HCT116 (cell line): ENCODE measurements around the gene CMIP. TPM values are rescaled to one million over a fixed set of nuclear protein-coding genes. Genes with fewer than 3 reads are reported as not detected.

ENCODE experiments used
- ATAC-seq: fragments of 200-7000 bp; cut with Tn5 transposase; 2 replicates; pipeline ENCODE4 v1.9.1; 2020; ENCODE audit warnings: mild to moderate bottlenecking, moderate library complexity
- BruUV-seq: library from RNA; stranded (reverse); fragments of 400-500 nt; replicated peaks from 2 replicates; lab custom pipeline; 2021; lab: Mats Ljungman, UMichigan
- CTCF ChIA-PET: fragments of 300-600 bp; sonication (Branson Sonifier 250); formaldehyde crosslinking; loops from one replicate; lab custom pipeline; 2021; ENCODE audit warnings: antibody characterized with exemption; lab: Charles Lee
- POLR2A ChIA-PET: fragments of 300-600, 350-600 bp; sonication (Branson Sonifier 250); formaldehyde crosslinking; loops from one replicate; lab custom pipeline; 2021; ENCODE audit warnings: antibody characterized with exemption; lab: Charles Lee
- RAD21 ChIA-PET, 2 experiments: fragments of 300-600 bp; sonication (Branson Sonifier 250); formaldehyde crosslinking; loops; one replicate each; lab custom pipeline; 2023; ENCODE audit warnings: low total read pairs in 2 of 2; ENCODE audit not compliant: uncharacterized antibody in 2 of 2, unreplicated experiment in 2 of 2, low non-redundant PET in 1 of 2; lab: Charles Lee
- DNase-seq: peaks from one replicate; pipeline ENCODE4 v3.0.0-alpha.2; 2010; ENCODE audit warnings: low read depth, low spot score
- H2AFZ ChIP-seq: fragments of 200-600 bp; shearing (Covaris generic), sonication (generic); 2 replicates; pipeline ENCODE4 v1.6.1; 2017; ENCODE audit warnings: low read depth, mixed run types, mixed read lengths, antibody characterized with exemption, low read length; ENCODE audit not compliant: poor library complexity, severe bottlenecking
- H3K27ac ChIP-seq: 2 replicates; pipeline ENCODE4 v1.5.1; 2012; ENCODE audit warnings: low read depth, low read length
- H3K27me3 ChIP-seq: fragments of 200-600 bp; sonication (generic); 2 replicates; pipeline ENCODE4 v1.6.1; 2016; ENCODE audit warnings: mixed run types, low read length, mixed read lengths; ENCODE audit not compliant: insufficient read depth
- H3K36me3 ChIP-seq, 2 experiments: fragments of 200-500 bp in 1 of 2; fragments of 200-600 bp in 1 of 2; sonication (Bioruptor generic) in 1 of 2; sonication (generic) in 1 of 2; 2 replicates each; pipeline versions ENCODE4 v1.5.1 to v1.6.1; 2014 to 2016; ENCODE audit warnings: low read length in 2 of 2, inconsistent platforms in 1 of 2, mixed read lengths in 1 of 2, mixed run types in 1 of 2; ENCODE audit not compliant: insufficient read depth in 2 of 2, control insufficient read depth in 1 of 2
- H3K4me1 ChIP-seq, 2 experiments: fragments of 200-600 bp in 1 of 2; sonication (generic) in 1 of 2; 2 replicates each; pipeline versions ENCODE4 v1.5.1 to v1.6.1; 2012 to 2017; ENCODE audit warnings: low read length in 2 of 2, inconsistent platforms in 1 of 2, mild to moderate bottlenecking in 1 of 2, mixed read lengths in 1 of 2, mixed run types in 1 of 2, moderate library complexity in 1 of 2; ENCODE audit not compliant: insufficient read depth in 2 of 2, control insufficient read depth in 1 of 2
- H3K4me2 ChIP-seq: fragments of 200-600 bp; sonication (generic); 2 replicates; pipeline ENCODE4 v1.6.1; 2017; ENCODE audit warnings: mixed run types, low read length, mixed read lengths
- H3K4me3 ChIP-seq, 2 experiments: fragments of 200-600 bp in 1 of 2; sonication (generic) in 1 of 2; replicated peaks in 1 of 2; 2 replicates each; pipeline ENCODE4 v1.5.1; 2011 to 2016; ENCODE audit warnings: low read length in 2 of 2, control low read depth in 1 of 2, low read depth in 1 of 2, mild to moderate bottlenecking in 1 of 2, mixed read lengths in 1 of 2, mixed run types in 1 of 2
- H3K79me2 ChIP-seq: fragments of 200-600 bp; sonication (generic); 2 replicates; pipeline ENCODE4 v1.6.1; 2017; ENCODE audit warnings: mild to moderate bottlenecking, mixed run types, low read length, moderate library complexity, mixed read lengths; ENCODE audit not compliant: insufficient read depth
- H3K9ac ChIP-seq: fragments of 200-600 bp; sonication (generic); 2 replicates; pipeline ENCODE4 v1.6.1; 2016; ENCODE audit warnings: low read length, mixed read lengths
- H3K9me2 ChIP-seq: fragments of 200-600 bp; sonication (generic), shearing (Covaris generic); 2 replicates; pipeline ENCODE4 v1.6.1; 2017; ENCODE audit warnings: mixed run types, mild to moderate bottlenecking, moderate library complexity; ENCODE audit not compliant: insufficient read depth
- H3K9me3 ChIP-seq, 2 experiments: fragments of 200-500 bp in 1 of 2; fragments of 200-600 bp in 1 of 2; sonication (Bioruptor generic) in 1 of 2; sonication (generic) in 1 of 2; 2 replicates each; pipeline ENCODE4 v1.6.1; 2014 to 2017; ENCODE audit warnings: low read length in 2 of 2, mixed read lengths in 2 of 2, inconsistent platforms in 1 of 2, low read depth in 1 of 2, mild to moderate bottlenecking in 1 of 2, mixed run types in 1 of 2, moderate library complexity in 1 of 2; ENCODE audit not compliant: control insufficient read depth in 1 of 2, insufficient read depth in 1 of 2
- H4K20me1 ChIP-seq: fragments of 200-600 bp; sonication (generic), shearing (Covaris generic); 2 replicates; pipeline ENCODE4 v1.6.1; 2017; ENCODE audit warnings: mixed run types, mild to moderate bottlenecking, moderate library complexity; ENCODE audit not compliant: insufficient read depth
- CEBPB ChIP-seq: IDR thresholded peaks from 2 replicates; pipeline ENCODE4 v1.6.1; 2012; ENCODE audit warnings: low read depth
- CTCF ChIP-seq, 3 experiments: fragments of 200-600 bp in 1 of 3; sonication (generic) in 1 of 3; IDR thresholded peaks in 2 of 3; conservative IDR thresholded peaks in 1 of 3; 2 replicates each; pipeline ENCODE4 v1.5.1; 2012 to 2017; ENCODE audit warnings: low read depth in 2 of 3, low read length in 2 of 3, antibody characterized with exemption in 1 of 3, borderline replicate concordance in 1 of 3, control low read depth in 1 of 3, mild to moderate bottlenecking in 1 of 3, mixed read lengths in 1 of 3, mixed run types in 1 of 3, moderate library complexity in 1 of 3; ENCODE audit not compliant: insufficient read depth in 1 of 3
- EGR1 ChIP-seq: IDR thresholded peaks from 2 replicates; pipeline ENCODE4 v1.6.1; 2012; ENCODE audit warnings: low read depth
- ELF1 ChIP-seq: IDR thresholded peaks from 2 replicates; pipeline ENCODE4 v1.6.1; 2012; ENCODE audit warnings: low read depth, borderline replicate concordance
- EZH2 ChIP-seq: fragments of 200-600 bp; sonication (generic); IDR thresholded peaks from 2 replicates; pipeline ENCODE4 v1.6.1; 2017; ENCODE audit warnings: antibody characterized with exemption, mixed run types
- FOSL1 ChIP-seq: IDR thresholded peaks from 2 replicates; pipeline ENCODE4 v1.6.1; 2012; ENCODE audit warnings: low read depth
- JUND ChIP-seq: IDR thresholded peaks from 2 replicates; pipeline ENCODE4 v1.6.1; 2012
- MAX ChIP-seq: IDR thresholded peaks from 2 replicates; pipeline ENCODE4 v1.6.1; 2012
- POLR2A ChIP-seq: IDR thresholded peaks from 2 replicates; pipeline ENCODE4 v1.7.0; 2011; ENCODE audit warnings: borderline replicate concordance; ENCODE audit not compliant: insufficient read depth, insufficient read length; ENCODE audit errors: extremely low read depth
- RAD21 ChIP-seq: IDR thresholded peaks from 2 replicates; pipeline ENCODE4 v1.6.1; 2012; ENCODE audit warnings: low read depth, mild to moderate bottlenecking
- REST ChIP-seq: IDR thresholded peaks from 2 replicates; pipeline ENCODE4 v1.6.1; 2012; ENCODE audit warnings: low read depth
- TCF7L2 ChIP-seq: IDR thresholded peaks from 2 replicates; pipeline ENCODE4 v1.7.0; 2011; ENCODE audit warnings: borderline replicate concordance, inconsistent platforms; ENCODE audit not compliant: insufficient read depth, insufficient read length; ENCODE audit errors: extremely low read depth
- YY1 ChIP-seq: IDR thresholded peaks from 2 replicates; pipeline ENCODE4 v1.6.1; 2011; ENCODE audit warnings: low read length, low read depth, moderate library complexity, mild to moderate bottlenecking; ENCODE audit not compliant: insufficient replicate concordance; ENCODE audit errors: extremely low read depth
- ZFX ChIP-seq: fragments of 450-650 bp; IDR thresholded peaks from 2 replicates; pipeline ENCODE4 v1.6.1; 2017
- intact Hi-C: fragments of 100-400 bp; cut with micrococcal nuclease; formaldehyde crosslinking; loops from 2 replicates; pipeline ENCODE4 v1.10.0; 2022
- total RNA-seq: library from RNA; stranded (reverse); gene quantifications from one replicate; pipeline ENCODE4 v1.2.1, GENCODE V29; 2021; ENCODE audit not compliant: unreplicated experiment

Gene CMIP
- total RNA-seq, 1 experiment from 2014 or later, result 64.6 TPM

- peaks cover 57% of the 10 kb centered on the region for H3K79me2 ChIP-seq
Observed at GRCh38 chr16:81607006-81607405, 162.4 kb downstream of the CMIP start.

GRCh38 chr16:81607805-81608522, 163.4 kb downstream of the CMIP start:
- H3K27me3 ChIP-seq, result no peaks in the 10 kb centered on the region
- intact Hi-C loops, result no loop called here
- no peak overlapping the region for H3K4me3 ChIP-seq
- no peak overlapping the region for H3K4me2 ChIP-seq
- H3K9me3 ChIP-seq, result no peaks in the 10 kb centered on the region
- POLR2A ChIA-PET, result no interaction called here
- H4K20me1 ChIP-seq, result no peaks in the 10 kb centered on the region; the same call in 1 of the 2 replicates
- ATAC-seq (no peak), DNase-seq (no peak)
- H3K27ac ChIP-seq, result no peak overlapping the region
- peaks cover 47% of the 10 kb centered on the region for H3K79me2 ChIP-seq
- BruUV-seq, result TSS peak; percentile 36
- H3K9ac ChIP-seq, result no peak overlapping the region
- peaks cover 0 to 18% of the 10 kb centered on the region in 2 experiments; a peak in 3 of 4 replicates for H3K36me3 ChIP-seq
- RAD21 ChIA-PET, result no interaction called here
- no peak overlapping the region for H2AFZ ChIP-seq
- CTCF ChIA-PET, result interaction anchor here (1.1 to 1.4 kb wide), 2 partner anchors 10 to 15 kb away, joined by 3 to 5 read pairs; no protein-coding TSS in a partner anchor
- H3K4me1 ChIP-seq, result peaks cover 7 to 42% of the 10 kb centered on the region in 2 experiments; a peak in 3 of 4 replicates
- no peaks in the 10 kb centered on the region for H3K9me2 ChIP-seq
- no peak for TF ChIP-seq RAD21
- TF ChIP-seq JUND, result no peak
- TF ChIP-seq EZH2, result no peak
- no peak for TF ChIP-seq POLR2A
- no peak for TF ChIP-seq REST
- no peak for TF ChIP-seq YY1
- TF ChIP-seq EGR1, result no peak
- no peak for TF ChIP-seq FOSL1
- no peak for TF ChIP-seq MAX
- TF ChIP-seq TCF7L2, result no peak
- TF ChIP-seq ELF1, result no peak
- no peak for TF ChIP-seq CEBPB
- TF ChIP-seq ZFX, result no peak
- TF ChIP-seq CTCF (IDR thresholded peaks at IDR 0.05 in 2 of 3, conservative IDR thresholded peaks at IDR 0.05 in 1 of 3; ENCODE audit: borderline replicate concordance in 1 of 3, insufficient read depth in 1 of 3, low read depth in 2 of 3, low read length in 2 of 3), result no peak

More at GRCh38 chr16:81607006-81607405, 162.4 kb downstream of the CMIP start:
- Histone ChIP-seq H3K4me3 (no peak overlapping the region), H3K4me1 (peaks cover 9 to 43% of the 10 kb centered on the region in 2 experiments), H3K27me3 (no peaks in the 10 kb centered on the region), H3K9ac (no peak overlapping the region), H4K20me1 (no peaks in the 10 kb centered on the region; the same call in 1 of the 2 replicates), H3K36me3 (peaks cover 0 to 18% of the 10 kb centered on the region in 2 experiments; a peak in 3 of 4 replicates), H3K9me2 (no peaks in the 10 kb centered on the region), H3K9me3 (no peaks in the 10 kb centered on the region), H3K27ac (no peak overlapping the region), H3K4me2 (no peak overlapping the region), H2AFZ (no peak overlapping the region)
- DNase-seq (no peak), ATAC-seq (no peak)
- no peak for TF ChIP-seq RAD21
- ChIA-PET CTCF (interaction anchor here (1.1 to 1.4 kb wide), 2 partner anchors 9 to 16 kb away, joined by 3 to 5 read pairs; no protein-coding TSS in a partner anchor), POLR2A (no interaction called here), RAD21 (no interaction called here)
- intact Hi-C loops, result no loop called here
- no TSS peak for BruUV-seq
